Non-pigmented ciliary epithelial cell (primary cell): Measurements from ENCODE around the gene AKIRIN1.
A peak's percentile ranks its signal among the peaks of the same experiment; 100 is the strongest.
"Not testable (repeated sequence)": the region's sequence is repeated elsewhere in the genome, so short reads cannot be mapped to it uniquely, and the experiment has no call there.

ENCODE experiments used
- DNase-seq: peaks from one replicate; pipeline ENCODE4 v3.0.0-alpha.2; 2010; ENCODE audit warnings: low read depth

AKIRIN1 gene

GRCh38 chr1:38990738-38991637 is at the start of gene AKIRIN1:
Gene AKIRIN1 (plus strand): TSS chr1:38991276. CDS start chr1:38991381, 105 bp downstream.
- peak; percentile 72 for DNase-seq

GRCh38 chr1:38941527-38942019 is 49.5 kb upstream of the AKIRIN1 start, which contains the start of gene RHBDL2:
Gene RHBDL2 (minus strand): TSS chr1:38941830. CDS start chr1:38919212, 22,618 bp downstream.
- no peak for DNase-seq

GRCh38 chr1:38942664-38943428 is 48.2 kb upstream of the AKIRIN1 start:
- no peak for DNase-seq

GRCh38 chr1:38944547-38944946 is 46.5 kb upstream of the AKIRIN1 start:
- no peak for DNase-seq

- DNase-seq, result no peak
These were observed 40.5 kb upstream of the AKIRIN1 start for GRCh38 chr1:38950553-38950952.

- DNase-seq, result no peak
These were observed 37.6 kb upstream of the AKIRIN1 start for GRCh38 chr1:38953433-38953860.

GRCh38 chr1:38958967-38959366 is 32.1 kb upstream of the AKIRIN1 start:
- no peak for DNase-seq

GRCh38 chr1:38962113-38962512 is 29.0 kb upstream of the AKIRIN1 start:
- peak; percentile 45 for DNase-seq

- no peak for DNase-seq
These were observed 28.5 kb upstream of the AKIRIN1 start for GRCh38 chr1:38962560-38962959.

GRCh38 chr1:38964140-38964548 is 26.9 kb upstream of the AKIRIN1 start:
- no peak for DNase-seq

- not testable (repeated sequence) for DNase-seq
These were observed 17.9 kb upstream of the AKIRIN1 start for GRCh38 chr1:38973145-38973544.

GRCh38 chr1:38973659-38974437 is 17.2 kb upstream of the AKIRIN1 start:
- no peak for DNase-seq

- DNase-seq, result not testable (repeated sequence)
These were observed 13.5 kb upstream of the AKIRIN1 start for GRCh38 chr1:38977399-38978244.

- DNase-seq, result not testable (repeated sequence)
These were observed 12.9 kb upstream of the AKIRIN1 start for GRCh38 chr1:38978245-38978542.

GRCh38 chr1:38979380-38979779 is 11.7 kb upstream of the AKIRIN1 start:
- DNase-seq, result not testable (repeated sequence)

GRCh38 chr1:38989979-38990378 is 1.1 kb upstream of the AKIRIN1 start:
- DNase-seq, result no peak

- no peak for DNase-seq
These were observed 714 bp upstream of the AKIRIN1 start for GRCh38 chr1:38990386-38990737.

GRCh38 chr1:38991638-38992411 is 749 bp downstream of the AKIRIN1 start:
- no peak for DNase-seq

GRCh38 chr1:38992412-38993111 is 1.5 kb downstream of the AKIRIN1 start:
- no peak for DNase-seq

GRCh38 chr1:38994196-38994595 is 3.1 kb downstream of the AKIRIN1 start:
- DNase-seq, result no peak
